K562 (cell line): ENCODE data around the gene ANXA9. TPM values are rescaled to one million over a fixed set of nuclear protein-coding genes. Genes with fewer than 3 reads are reported as not detected.

Experiments used
- AFF1 ChIP-seq, 2 experiments: fragments of 450-650 bp; IDR thresholded peaks; 2 replicates each; pipeline ENCODE4 v1.6.1; 2018; ENCODE audit warnings: mild to moderate bottlenecking in 2 of 2, low read depth in 1 of 2; ENCODE audit not compliant: partially characterized antibody in 2 of 2
- CEBPG ChIP-seq, 3 experiments: fragments of 200-800 bp in 1 of 3; sonication (Bioruptor generic) in 1 of 3; sonication (generic) in 1 of 3; formaldehyde crosslinking in 1 of 3; IDR thresholded peaks in 2 of 3; conservative IDR thresholded peaks in 1 of 3; 2 replicates each; pipeline versions ENCODE4 v1.6.1 to v1.8.0; 2016 to 2022; ENCODE audit warnings: missing compliant biosample characterization in 2 of 3, missing genetic modification characterization in 2 of 3, mild to moderate bottlenecking in 1 of 3, missing genetic modification reagents in 1 of 3
- GTF3C2 ChIP-seq: IDR thresholded peaks from 3 replicates; pipeline ENCODE4 v1.6.1; 2011; ENCODE audit warnings: borderline replicate concordance, mild to moderate bottlenecking, moderate library complexity; ENCODE audit not compliant: insufficient read length; ENCODE audit errors: extremely low read depth
- HMG20A ChIP-seq: fragments of 450-650 bp; formaldehyde crosslinking; conservative IDR thresholded peaks from 2 replicates; pipeline ENCODE4 v1.4.0; 2020; ENCODE audit warnings: mild to moderate bottlenecking, mixed read lengths
- HNRNPUL1 ChIP-seq: fragments of 200-400 bp; formaldehyde crosslinking; IDR thresholded peaks from 2 replicates; pipeline ENCODE4 v1.6.1; 2017; ENCODE audit warnings: low read length
- POU5F1 ChIP-seq: fragments of 150-350 bp; IDR thresholded peaks from 2 replicates; pipeline ENCODE4 v1.6.1; 2014; ENCODE audit warnings: borderline replicate concordance, low read length, low read depth, mild to moderate bottlenecking; ENCODE audit not compliant: partially characterized antibody
- RAD21 ChIP-seq, 2 experiments: fragments of 250-450 bp in 1 of 2; fragments of 450-650 bp in 1 of 2; sonication (Bioruptor Pico) in 1 of 2; formaldehyde crosslinking in 1 of 2; IDR thresholded peaks in 1 of 2; conservative IDR thresholded peaks in 1 of 2; 2 replicates each; pipeline versions ENCODE4 v1.4.0 to v1.8.0; 2020 to 2022; ENCODE audit warnings: mild to moderate bottlenecking in 2 of 2, moderate library complexity in 1 of 2
- RBM22 ChIP-seq: fragments of 200-400 bp; formaldehyde crosslinking; IDR thresholded peaks from 2 replicates; pipeline ENCODE4 v1.6.1; 2018; ENCODE audit warnings: low read length, low read depth; ENCODE audit not compliant: poor library complexity, severe bottlenecking
- SP1 ChIP-seq: sonication (generic); formaldehyde crosslinking; IDR thresholded peaks from 2 replicates; pipeline ENCODE4 v1.8.1; 2022; ENCODE audit warnings: mild to moderate bottlenecking, missing genetic modification reagents
- SREBF2 ChIP-seq: sonication (generic); formaldehyde crosslinking; IDR thresholded peaks from 2 replicates; pipeline ENCODE4 v1.4.0; 2020; ENCODE audit warnings: mild to moderate bottlenecking, missing genetic modification reagents
- SRSF9 ChIP-seq: fragments of 200-400 bp; formaldehyde crosslinking; IDR thresholded peaks from 2 replicates; pipeline ENCODE4 v1.6.1; 2017; ENCODE audit warnings: low read depth, low read length, borderline replicate concordance
- TAF1 ChIP-seq: IDR thresholded peaks from 2 replicates; pipeline ENCODE4 v1.6.1; 2011; ENCODE audit warnings: mild to moderate bottlenecking, low read length, moderate library complexity; ENCODE audit not compliant: insufficient read depth, control insufficient read depth, severe bottlenecking; ENCODE audit errors: extremely low read depth
- TAL1 ChIP-seq: fragments of 450-650 bp; IDR thresholded peaks from 2 replicates; pipeline ENCODE4 v1.6.1; 2016; ENCODE audit warnings: mild to moderate bottlenecking
- ZFP1 ChIP-seq: fragments of 450-650 bp; formaldehyde crosslinking; IDR thresholded peaks from 2 replicates; pipeline ENCODE4 v1.4.0; 2020; ENCODE audit warnings: mild to moderate bottlenecking, mixed read lengths
- ZNF212 ChIP-seq: fragments of 450-650 bp; formaldehyde crosslinking; IDR thresholded peaks from 2 replicates; pipeline ENCODE4 v1.4.0; 2020; ENCODE audit warnings: mild to moderate bottlenecking
- ZNF23 ChIP-seq: fragments of 250-450 bp; sonication (Bioruptor Pico); IDR thresholded peaks from 2 replicates; pipeline ENCODE4 v1.4.0; 2020; ENCODE audit warnings: mild to moderate bottlenecking
- ZNF512 ChIP-seq: IDR thresholded peaks from 2 replicates; pipeline ENCODE4 v1.6.1; 2016; ENCODE audit warnings: missing genetic modification characterization, missing compliant biosample characterization
- polyA plus RNA-seq, 8 experiments: library from polyadenylated mRNA; depleted of rRNA in 4 of 8; stranded (reverse) in 5 of 8; unstranded in 3 of 8; fragments of >200 nt; fragmentation: Nextera tagmentation in 2 of 8; fragmentation: Illumina TruSeq in 1 of 8; extraction: Ambion mirVana in 2 of 8; extraction: Trizol in 1 of 8; gene quantifications; 2 replicates each; pipeline versions ENCODE4 v1.2.1 to v1.2.3, GENCODE V29; 2011 to 2014; ENCODE audit warnings: inconsistent platforms in 1 of 8, missing spikeins in 1 of 8
- total RNA-seq, 7 experiments: library from RNA; depleted of rRNA in 6 of 7; stranded (reverse); fragments of >200 nt in 6 of 7; fragmentation: Illumina TruSeq in 2 of 7; extraction: Trizol in 2 of 7; gene quantifications; 2 replicates each; pipeline versions ENCODE4 v1.2.1 to v1.2.3, GENCODE V29; 2011 to 2021; ENCODE audit warnings: low replicate concordance in 1 of 7

ANXA9 gene
- total and polyA plus RNA-seq, 9 of the 15 experiments (the other 6 are each of a cell fraction or from before 2014, with no cell fraction given) = 0.24 to 1.6 (median 0.57) TPM

- TF ChIP-seq AFF1 (IDR thresholded peaks at IDR 0.05; ENCODE audit: low read depth in 1 of 2, partially characterized antibody in 2 of 2) (peak; percentile 28 to 93), CEBPG (CRISPR knock-in tag; IDR thresholded peaks at IDR 0.05) (peak; percentile 53; the same call in 1 of the 2 replicates), CEBPG (tag; conservative IDR thresholded peaks at IDR 0.05 in 1 of 2, IDR thresholded peaks at IDR 0.05 in 1 of 2) (no peak), POU5F1 (no peak), SRSF9 (no peak), SREBF2 (CRISPR knock-in tag) (no peak), RBM22 (no peak), RAD21 (CRISPR knock-in tag; conservative IDR thresholded peaks at IDR 0.05 in 1 of 2, IDR thresholded peaks at IDR 0.05 in 1 of 2) (no peak), ZFP1 (CRISPR knock-in tag) (no peak), SP1 (CRISPR knock-in tag) (peak; percentile 96), TAF1 (peak; percentile 62), GTF3C2 (peak; percentile 99), HNRNPUL1 (no peak), TAL1 (no peak), HMG20A (CRISPR knock-in tag) (no peak), ZNF23 (CRISPR knock-in tag) (no peak), ZNF212 (CRISPR knock-in tag) (no peak), ZNF512 (no peak)
Observed at GRCh38 chr1:151008244-151009205, 26.4 kb downstream of the ANXA9 start, which contains the start of gene PRUNE1 (continued).
